Posterior vena cava (tissue), 2 donors: Measurements from ENCODE around the gene PAK1IP1. TPM values are rescaled to one million over a fixed set of nuclear protein-coding genes. Genes with fewer than 3 reads are reported as not detected.
A peak's percentile ranks its signal among the peaks of the same experiment; 100 is the strongest.
"Not testable (repeated sequence)": the region's sequence is repeated elsewhere in the genome, so short reads cannot be mapped to it uniquely, and the experiment has no call there.

Experiments used
- DNase-seq: peaks from one replicate; pipeline ENCODE4 v3.0.0-alpha.2; 2020; ENCODE audit warnings: low spot score
- intact Hi-C, 2 donors: fragments of 100-400 bp; cut with DNase I; formaldehyde crosslinking; loops; one replicate each; pipeline versions ENCODE4 v1.14.1 to v1.14.2; 2022 to 2023
- long read RNA-seq, 2 donors: library from polyadenylated mRNA; unstranded; transcript quantifications; one replicate each; pipeline ENCODE4 v2.0.0, GENCODE V29; 2020 to 2021
- total RNA-seq, 2 donors: library from RNA; stranded (reverse); fragmentation: NEBNext Ultra II Directional; extraction: Animal tissue kit (Norgen Biotek cat#: 25700); gene quantifications; one replicate each; pipeline ENCODE4 v1.2.1, GENCODE V29; 2021
- donor health status: DM: yes; HTN: yes; CAD: no.
- donor health status: DM: yes; HTN: yes; CAD: no.

Gene PAK1IP1, protein sequence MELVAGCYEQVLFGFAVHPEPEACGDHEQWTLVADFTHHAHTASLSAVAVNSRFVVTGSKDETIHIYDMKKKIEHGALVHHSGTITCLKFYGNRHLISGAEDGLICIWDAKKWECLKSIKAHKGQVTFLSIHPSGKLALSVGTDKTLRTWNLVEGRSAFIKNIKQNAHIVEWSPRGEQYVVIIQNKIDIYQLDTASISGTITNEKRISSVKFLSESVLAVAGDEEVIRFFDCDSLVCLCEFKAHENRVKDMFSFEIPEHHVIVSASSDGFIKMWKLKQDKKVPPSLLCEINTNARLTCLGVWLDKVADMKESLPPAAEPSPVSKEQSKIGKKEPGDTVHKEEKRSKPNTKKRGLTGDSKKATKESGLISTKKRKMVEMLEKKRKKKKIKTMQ
- total RNA-seq: 10 to 100 TPM; 12.4 to 14.9 TPM
- long read RNA-seq, donor 1, transcript PAK1IP1-201 (10 exons, 1,800 nt): major isoform, 6 of 10 reads
- long read RNA-seq, donor 1, partial matches to known transcripts: 1 of 10 reads
- long read RNA-seq, donor 1, other reads (novel, unspliced or antisense): 3 of 10 reads
- long read RNA-seq, donor 2, transcript PAK1IP1-201 (10 exons, 1,800 nt): major isoform, 47 of 59 reads
- long read RNA-seq, donor 2, partial matches to known transcripts: 0 of 59 reads
- long read RNA-seq, donor 2, other reads (novel, unspliced or antisense): 12 of 59 reads

DNA sequence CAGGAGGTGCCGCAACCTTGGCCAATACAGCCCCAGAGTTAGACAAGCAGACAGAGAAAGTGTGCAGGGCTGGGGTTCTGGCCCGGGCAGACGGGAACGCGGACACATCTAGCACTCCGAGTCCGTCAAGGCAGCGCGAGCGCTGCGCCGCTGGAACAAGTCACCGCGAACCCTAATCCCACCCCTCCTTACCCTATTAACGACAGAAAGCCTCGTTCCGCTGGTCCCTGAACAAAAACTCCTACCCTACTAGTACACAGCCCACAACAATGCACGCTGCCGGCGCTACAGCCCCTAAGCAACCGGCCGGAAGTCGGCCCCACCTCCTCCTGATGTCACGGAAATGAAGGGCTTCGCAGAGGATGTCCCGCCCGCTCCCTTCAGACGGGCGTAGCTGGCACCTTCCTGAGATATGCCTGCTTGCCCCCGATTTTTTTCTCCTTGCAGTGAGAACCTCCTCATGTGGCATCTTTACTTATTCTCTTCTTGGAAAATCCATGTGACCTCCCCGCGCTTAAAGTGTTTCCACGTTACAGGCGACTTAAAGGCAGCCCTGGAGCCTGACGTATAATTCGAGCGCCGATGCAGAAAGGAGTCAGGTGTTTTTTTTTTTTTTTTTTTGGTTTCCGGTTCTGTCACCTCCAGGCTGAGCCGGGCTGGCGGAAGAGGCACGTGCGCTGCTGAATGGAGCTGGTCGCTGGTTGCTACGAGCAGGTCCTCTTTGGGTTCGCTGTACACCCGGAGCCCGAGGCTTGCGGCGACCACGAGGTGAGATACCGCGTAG, at the start of gene PAK1IP1, which contains the start of gene C6orf52:
Gene PAK1IP1, plus strand, starts transcription at position 671 of the 784 bp plus-strand sequence. Its CDS starts 14 bp downstream, at position 685.
Gene C6orf52, minus strand, starts transcription at position 315 of the 784 bp plus-strand sequence. CDS start 7,066 bp downstream, outside the sequence.
- intact Hi-C loops: loop anchor here in 1 of 2 donors (10.0 kb wide), 1 partner anchor 180 kb away; no protein-coding TSS in a partner anchor
- peak; percentile 98 for DNase-seq

DNA sequence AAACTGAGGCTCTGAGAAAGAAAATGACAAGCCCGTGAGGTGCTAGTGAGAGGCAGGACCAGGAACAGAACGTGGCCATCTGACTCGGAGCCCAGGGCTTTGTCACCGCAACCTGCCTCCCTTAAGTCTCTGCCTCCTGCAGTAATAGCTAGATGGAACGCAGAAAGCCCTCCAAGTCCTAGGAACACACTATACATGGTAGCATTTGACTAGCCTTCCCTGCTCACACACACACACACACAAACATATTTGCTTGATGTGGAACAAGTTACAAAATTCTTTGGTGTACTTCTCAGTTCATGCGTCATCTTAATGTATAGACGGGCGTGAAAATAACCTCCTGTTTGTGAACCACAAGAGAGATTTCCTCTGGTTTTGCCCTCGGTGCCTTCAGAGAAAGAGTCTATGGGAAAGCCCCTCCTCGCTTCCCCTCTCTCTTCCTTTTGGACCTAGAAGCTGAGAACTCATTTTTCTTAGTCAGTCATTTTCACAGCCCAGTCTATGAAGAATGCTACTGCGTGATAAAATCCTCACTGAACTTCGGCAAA, 39.2 kb upstream of the PAK1IP1 start:
- no peak for DNase-seq
- intact Hi-C loops: no loop called here

DNA sequence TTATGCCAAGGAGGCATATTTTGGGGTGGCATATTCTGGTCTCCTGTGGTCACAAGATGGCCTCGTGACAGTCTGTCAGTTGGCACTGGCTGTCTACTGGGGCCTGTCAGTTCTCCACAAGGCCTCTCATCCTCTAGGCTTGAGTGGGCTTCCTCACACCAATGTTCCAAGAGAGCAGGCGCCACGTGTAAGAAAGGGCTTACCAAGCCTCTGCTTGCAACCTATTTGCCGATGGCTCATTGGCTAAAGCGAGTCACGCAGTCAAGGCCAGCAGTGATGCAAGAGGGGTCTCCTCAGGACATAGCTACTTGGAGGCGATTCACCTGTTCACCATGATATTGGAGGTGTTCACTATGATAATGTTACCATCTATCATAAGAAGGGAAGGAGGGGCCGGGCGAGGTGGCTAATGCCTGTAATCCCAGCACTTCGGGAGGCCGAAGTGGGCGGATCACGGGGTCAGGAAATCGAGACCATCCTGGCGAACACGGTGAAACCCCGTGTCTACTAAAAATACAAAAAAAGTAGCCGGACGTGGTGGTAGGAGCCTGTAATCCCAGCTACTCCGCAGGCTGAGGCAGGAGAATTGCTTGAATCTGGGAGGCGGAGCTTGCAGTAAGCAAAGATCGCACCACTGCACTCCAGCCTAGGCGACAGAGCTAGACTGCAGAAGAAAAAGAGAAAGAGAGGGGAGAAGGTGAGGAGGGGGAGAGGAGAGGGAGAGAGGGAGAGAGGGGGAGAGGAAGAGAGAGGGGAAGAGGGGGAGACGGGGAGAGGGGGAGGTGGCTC, 35.7 kb upstream of the PAK1IP1 start:
- intact Hi-C loops: no loop called here
- no peak for DNase-seq

DNA sequence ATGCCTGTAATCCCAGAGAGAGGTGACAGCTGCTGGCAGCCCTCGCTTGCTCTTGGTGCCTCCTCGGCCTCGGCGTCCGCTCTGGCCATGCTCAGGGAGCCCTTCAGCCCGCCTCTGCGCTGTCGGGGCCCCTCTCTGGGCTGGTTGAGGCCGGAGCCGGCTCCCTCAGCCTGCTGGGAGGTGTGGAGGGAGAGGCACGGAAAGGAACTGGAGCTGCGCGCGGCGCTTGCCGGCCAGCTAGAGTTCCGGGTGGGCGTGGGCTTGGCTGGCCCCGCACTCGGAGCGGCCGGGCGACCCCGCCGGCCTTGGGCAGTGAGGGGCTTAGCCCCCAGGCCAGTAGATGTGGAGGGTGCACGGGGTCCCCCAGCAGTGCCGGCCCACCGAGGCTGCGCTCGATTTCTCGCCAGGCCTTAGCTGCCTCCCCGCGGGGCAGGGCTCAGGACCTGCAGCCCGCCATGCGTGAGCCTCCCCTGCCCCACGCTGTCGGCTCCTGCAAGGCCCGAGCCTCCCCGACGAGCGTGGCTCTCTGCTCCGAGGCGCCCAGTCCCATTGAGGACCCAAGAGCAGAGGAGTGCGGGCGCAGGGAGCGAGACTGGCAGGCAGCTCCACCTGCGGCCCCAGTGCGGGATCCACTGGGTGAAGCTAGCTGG, 34.9 kb upstream of the PAK1IP1 start:
- intact Hi-C loops: no loop called here
- no peak for DNase-seq

DNA sequence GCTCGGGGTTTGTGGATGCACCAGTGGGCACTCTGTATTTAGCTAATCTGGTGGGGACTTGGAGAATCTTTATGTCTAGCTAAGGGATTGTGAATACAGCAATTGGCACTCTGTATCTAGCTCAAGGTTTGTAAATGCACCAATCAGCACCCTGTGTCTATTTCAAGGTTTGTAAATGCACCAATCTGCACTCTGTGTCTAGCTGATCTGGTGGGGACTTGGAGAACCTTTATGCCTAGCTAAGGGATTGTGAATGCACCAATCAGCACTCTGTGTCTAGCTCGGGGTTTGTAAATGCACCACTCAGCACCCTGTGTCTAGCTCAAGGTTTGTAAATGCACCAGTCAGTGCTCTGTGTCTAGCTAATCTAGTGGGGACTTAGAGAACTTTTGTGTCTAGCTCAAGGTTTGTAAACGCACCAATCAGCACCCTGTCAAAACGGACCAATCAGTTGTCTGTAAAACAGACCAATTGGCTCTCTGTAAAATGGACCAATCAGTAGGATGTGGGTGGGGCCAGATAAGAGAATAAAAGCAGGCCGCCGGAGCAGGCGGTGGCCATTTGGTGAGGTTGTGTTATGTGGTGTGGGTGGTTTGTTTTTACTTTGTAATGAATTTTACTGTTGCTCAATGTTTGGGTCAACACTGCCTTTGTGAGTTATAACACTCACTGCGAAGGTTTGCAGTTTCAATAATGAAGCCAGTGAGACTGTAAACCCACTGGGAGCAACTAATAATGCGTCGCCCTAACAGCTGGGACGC, 34.2 kb upstream of the PAK1IP1 start:
- DNase-seq, intact Hi-C loops: not testable (repeated sequence)

DNA sequence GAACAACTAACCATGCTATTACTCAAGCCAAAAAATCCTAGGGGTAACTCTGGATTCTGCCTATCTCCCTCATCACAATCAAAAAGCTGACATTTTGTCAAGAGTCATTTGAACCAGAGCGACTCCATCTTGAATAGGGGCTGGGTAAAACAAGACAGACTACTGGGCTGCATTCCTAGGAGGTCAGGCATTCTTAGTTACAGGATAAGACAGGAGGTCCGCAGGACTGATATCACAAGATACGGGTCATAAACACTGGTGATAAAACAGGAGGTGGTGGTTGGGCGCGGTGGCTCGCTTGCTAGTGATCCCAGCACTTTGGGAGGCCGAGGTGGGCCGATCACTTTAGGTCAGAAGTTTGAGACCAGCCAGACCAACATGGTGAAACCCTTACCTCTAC, 32.6 kb upstream of the PAK1IP1 start:
- no peak for DNase-seq
- intact Hi-C loops: no loop called here

DNA sequence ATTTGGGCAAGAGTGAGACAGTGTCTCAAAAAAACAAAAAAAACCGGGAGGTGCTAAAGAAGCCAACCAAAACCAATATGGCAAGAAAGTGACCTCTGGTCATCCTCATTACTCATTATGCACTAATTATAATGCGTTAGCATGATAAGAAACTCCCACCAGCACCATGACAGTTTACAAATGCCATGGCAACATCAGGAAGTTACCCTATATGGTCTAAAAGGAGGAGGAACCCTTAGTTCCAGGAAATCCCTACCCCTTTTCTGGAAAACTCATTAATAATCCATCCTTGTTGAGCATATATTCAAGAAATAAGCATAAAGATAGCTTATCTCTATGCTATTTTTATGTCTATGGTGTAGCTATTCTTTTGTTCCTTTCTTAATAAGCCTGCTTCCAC, 32.0 kb upstream of the PAK1IP1 start:
- DNase-seq: no peak
- intact Hi-C loops: no loop called here

DNA sequence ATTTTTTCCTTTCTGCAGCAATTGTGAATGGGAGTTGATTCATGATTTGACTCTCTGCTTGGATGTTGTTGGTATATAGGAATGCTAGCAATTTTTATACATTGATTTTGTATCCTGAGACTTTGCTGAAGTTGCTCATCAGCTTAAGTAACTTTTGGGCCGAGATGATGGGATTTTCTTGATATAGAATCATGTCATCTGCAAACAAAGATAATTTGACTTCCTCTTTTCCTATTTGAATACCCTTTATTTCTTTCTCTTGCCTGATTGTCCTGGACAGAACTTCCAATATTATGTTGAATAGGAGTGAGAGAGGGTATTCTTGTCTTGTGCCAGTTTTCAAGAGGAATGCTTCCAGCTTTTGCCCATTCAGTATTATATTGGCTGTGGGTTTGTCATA, 29.2 kb upstream of the PAK1IP1 start:
- not testable (repeated sequence) for DNase-seq

DNA sequence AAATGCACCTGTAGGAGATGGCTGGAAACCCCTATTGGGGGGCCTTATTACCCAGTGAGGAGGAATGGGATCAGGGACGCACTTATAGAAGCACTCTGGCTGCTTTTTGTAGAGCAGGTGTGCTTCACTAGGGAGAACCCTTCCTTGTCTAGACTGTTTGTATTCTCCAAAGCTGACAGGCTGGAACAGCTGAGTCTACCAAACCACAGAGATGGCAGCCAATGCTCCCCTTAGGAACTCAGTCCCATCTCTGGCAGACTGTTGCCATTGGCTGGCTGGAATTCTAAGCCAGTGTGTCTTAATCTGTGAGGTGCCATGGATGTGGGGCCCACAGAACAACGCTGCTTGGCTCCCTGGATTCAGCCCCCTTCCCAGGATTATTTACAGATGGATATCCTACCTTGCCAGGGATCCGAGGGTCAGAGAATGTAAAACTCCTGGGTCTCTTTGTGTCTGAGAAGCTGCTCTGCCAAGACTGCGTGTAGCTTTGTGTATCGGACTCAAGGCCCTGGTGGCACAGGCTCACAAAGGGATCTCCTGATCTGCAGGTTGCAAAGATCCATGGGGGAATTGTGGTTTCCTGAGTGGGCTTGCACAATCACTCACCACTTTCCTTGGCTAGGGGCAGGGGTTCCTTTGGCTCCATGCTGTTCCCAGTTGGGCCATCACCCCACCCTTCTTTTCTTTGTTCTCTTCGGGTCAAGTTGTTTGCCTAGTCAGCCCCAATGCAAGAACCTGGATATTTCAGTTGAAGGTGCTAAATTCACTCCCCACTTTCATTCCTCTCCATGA, 26.4 kb upstream of the PAK1IP1 start:
- intact Hi-C loops: no loop called here
- no peak for DNase-seq

More for the DNA sequence above, 29.2 kb upstream of the PAK1IP1 start:
- intact Hi-C loops: not testable (repeated sequence)

DNA sequence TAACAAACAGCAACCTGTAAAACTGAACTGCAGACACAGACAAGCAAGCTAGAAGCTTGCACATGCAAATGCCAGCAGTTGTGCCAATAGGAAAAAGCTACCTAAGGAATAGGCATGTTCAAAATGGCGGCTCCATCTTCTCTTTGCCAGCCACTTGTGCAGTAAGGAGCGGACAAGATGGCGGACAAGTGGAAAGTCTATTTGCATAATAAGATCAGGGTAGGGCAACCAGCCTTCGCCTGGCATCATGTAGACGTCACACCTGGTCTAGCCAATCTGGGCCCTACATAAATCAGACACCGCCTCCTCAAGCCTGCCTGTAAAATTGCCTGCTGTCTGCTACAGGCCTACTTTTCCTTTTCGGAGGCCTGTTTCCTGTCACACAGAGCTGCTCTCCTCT, 18.4 kb upstream of the PAK1IP1 start:
- no peak for DNase-seq
- intact Hi-C loops: no loop called here

DNA sequence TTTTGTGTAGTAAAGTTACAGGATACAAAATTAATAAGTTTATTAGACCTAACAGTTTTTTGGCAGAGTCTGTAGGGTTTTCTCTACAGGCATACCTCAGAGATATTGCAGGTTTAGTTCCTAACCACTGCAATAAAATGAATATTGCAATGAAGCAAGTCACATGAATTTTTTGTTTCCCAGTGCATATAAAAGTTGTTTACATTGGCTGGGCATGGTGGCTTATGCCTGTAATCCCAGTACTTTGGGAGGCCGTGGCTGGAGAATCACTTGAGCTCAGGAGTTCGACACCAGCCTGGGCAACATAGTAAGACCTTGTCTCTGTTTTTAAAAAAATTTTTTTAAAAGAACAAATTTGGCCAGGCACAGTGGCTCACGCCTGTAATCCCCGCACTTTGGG, 16.3 kb upstream of the PAK1IP1 start:
- no peak for DNase-seq
- intact Hi-C loops: no loop called here

DNA sequence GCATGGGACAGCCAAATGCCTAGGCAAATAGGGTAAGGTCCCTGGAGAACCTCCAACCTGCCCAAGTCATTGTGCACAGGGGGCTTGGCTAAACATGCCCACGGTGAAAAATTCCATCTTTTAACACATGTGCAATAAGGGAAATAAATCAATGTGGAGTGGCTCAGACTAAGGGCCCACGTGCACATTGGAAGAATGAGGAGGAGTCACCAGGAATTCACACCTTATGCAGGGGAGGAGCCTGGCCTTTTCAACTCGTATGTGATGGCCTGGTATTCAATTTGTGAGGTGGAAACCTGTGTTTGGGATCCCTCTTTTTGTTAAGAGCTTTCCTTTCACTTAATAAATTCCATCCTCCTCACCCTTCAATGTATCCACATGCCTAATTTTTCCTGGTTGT, 13.0 kb upstream of the PAK1IP1 start:
- DNase-seq: no peak
- intact Hi-C loops: no loop called here

DNA sequence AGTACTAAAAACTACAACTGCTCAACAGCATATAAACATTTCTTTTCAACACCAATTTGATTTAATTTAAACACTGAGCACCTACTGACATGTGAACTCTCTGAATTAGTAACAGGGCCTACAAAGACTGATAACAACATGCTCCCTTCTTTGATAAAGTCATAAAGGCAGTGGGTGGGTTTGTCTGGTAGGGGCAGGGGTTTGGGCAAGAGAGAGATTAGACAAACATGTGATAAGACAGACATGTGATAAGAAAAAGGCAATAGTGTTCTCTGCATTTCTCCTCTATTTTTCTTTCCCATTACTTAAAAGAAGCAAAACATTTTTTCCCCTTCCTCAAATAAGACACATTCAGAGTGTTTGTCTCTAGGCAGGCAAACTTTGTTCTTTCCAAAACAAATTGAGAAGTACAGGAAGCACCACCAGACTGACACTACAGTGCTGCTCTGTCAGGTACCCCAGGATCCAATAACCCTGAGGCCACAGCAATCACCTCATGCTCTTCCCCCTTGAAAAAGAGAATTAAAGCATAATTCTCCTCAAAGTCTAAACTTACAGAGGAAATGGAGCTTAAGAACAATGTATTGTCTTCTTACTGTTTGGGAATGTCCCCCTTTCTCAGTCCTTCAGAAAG, 12.3 kb upstream of the PAK1IP1 start:
- intact Hi-C loops: no loop called here
- no peak for DNase-seq

DNA sequence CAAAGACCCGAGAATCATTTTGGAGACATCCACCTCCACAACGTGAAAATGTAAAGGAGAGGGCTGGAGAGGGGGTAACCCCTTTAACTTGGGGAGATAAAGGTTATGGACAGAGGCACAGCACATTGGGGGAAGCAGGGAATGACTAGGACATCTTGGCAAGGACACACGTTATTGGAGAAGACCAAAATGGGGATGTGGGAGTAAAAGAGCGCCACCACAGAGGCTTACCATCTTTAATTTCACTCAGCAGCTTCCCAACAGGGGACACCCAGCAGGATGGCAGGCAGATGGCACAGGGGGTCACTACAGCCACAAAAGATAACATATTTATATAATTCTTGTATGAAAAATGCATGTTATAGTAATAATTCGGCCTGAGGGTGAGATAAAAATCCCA, 10.2 kb upstream of the PAK1IP1 start:
- DNase-seq: no peak
- intact Hi-C loops: no loop called here

DNA sequence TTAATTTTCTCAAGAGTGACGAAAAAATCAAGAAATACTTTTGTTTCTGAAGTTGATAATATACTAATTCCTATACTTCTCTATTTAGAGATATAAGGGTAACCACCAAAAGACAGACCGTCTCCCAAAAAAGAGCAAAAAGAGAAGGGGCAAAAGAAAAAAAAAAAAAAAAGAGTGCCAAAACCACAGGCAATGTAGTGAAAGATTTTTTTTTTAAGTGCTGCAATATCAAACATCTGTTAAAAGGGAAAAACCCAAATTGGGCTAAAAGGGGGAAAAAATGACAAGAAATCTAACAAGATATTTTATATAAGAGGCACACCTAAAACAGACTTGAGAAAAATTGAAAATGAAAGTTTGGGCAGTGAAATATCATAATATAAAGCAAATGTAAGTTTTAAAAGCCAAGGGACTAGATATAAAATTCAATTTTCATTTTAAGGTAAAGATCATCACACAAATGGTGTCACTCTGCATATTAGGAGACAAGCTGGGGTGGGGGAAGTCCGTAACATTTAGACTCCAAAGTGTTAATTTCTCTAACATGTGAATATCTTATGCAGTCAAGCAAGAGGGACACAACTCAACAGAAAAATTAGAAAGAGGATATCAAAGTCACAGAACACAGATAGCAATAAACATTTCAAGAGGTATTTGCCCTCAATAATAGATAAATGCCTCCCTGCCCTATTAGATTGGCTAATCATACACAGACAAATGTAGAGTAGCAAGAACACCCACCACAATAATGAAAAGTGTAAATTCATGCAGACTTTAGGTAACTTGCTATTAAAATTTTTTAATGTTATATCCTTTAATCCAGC, 9.5 kb upstream of the PAK1IP1 start:
- intact Hi-C loops: no loop called here
- no peak for DNase-seq

DNA sequence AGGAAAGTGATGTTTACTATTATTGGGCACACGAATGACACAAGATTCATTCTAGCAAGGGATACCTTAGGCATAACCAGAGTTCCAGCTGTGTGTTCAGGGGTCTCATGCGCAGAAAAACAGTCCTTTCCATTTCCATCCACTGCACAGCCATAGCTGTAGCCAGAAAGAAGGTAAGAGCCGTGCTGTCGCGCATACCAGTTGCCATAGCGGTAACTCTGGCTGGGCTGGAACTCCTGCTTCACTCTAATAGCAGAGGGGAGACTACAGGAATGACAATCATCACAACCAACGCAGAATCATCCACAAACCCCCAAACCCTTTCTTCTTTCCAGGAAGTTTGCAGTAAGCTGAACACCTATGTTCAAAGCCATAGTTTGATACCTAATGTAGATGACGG, 7.9 kb upstream of the PAK1IP1 start:
- DNase-seq: no peak
- intact Hi-C loops: no loop called here
